AG09319 (cell line): Measurements from ENCODE around the gene RGS1.

Experiments used
- DNase-seq: peaks from one replicate; pipeline ENCODE4 v3.0.0-alpha.2; 2010; ENCODE audit warnings: low read depth; ENCODE audit errors: extremely low read depth
- CTCF ChIP-seq: IDR thresholded peaks from 2 replicates; pipeline ENCODE4 v1.5.1; 2011; ENCODE audit warnings: low read depth, mild to moderate bottlenecking, inconsistent platforms, low read length, moderate library complexity

The RGS1 gene

GRCh38 chr1:192587386-192588266 is 12.1 kb downstream of the RGS1 start:
- no peak for DNase-seq

GRCh38 chr1:192588546-192588945 is 13.0 kb downstream of the RGS1 start:
- no peak for TF ChIP-seq CTCF
- no peak for DNase-seq

More at GRCh38 chr1:192587386-192588266, 12.1 kb downstream of the RGS1 start:
- TF ChIP-seq CTCF: no peak

DNA sequence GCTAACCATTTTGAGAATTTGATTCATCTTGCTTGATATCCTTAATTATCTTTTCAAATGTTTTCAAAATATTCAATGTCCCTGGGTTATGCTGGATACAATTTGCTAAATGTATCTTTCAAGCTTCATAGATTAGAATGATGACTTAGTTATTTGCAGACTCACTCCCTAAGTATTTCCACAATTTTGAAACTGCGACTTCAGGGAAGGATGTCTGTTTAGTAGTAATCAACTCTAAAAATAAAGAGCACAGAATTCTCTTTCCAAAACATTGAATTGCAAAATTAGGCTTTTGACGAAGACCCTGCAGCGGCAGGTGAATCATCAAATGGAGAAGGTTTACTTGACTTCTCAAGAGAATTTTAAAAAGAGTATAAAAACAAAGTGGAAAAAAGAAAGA is 14.2 kb downstream of the RGS1 start:
- TF ChIP-seq CTCF: no peak
- DNase-seq: no peak

- no peak for DNase-seq
- TF ChIP-seq CTCF: no peak
Measured at GRCh38 chr1:192592517-192592916, 16.9 kb downstream of the RGS1 start.

DNA sequence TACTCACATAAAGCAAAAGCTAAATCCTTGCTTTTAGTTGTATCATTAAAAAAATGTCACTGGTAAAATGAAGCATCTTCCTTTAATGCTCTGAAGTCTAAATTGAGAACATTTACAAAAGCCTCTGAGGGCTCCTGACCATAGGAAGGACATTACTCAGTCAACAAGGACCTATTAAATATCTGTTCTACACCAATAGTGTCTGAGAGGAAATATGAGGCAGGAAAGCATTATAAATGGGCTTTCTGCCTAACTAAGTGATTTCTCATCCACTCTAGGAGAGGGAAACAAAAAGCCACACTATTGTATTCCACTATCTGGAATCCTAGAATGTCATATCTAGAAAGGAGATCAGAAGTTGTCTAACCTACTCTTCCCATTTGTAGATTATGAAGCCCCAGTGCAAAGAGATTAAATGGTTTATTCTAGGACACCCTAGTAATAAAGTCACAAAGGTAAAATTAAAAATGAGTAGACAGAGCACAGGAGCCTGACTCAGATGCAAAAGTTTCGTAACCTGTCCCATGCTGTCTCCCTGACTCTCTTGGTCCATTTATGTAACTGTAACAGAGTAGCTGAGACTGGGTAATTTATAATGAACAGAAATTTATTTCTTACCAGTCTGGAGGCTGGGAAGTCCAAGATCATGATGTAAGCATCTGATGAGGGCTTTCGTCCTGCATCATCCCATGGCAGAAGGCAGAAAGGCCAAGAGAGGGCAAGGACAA is 17.6 kb downstream of the RGS1 start:
- DNase-seq: no peak
- no peak for TF ChIP-seq CTCF

DNA sequence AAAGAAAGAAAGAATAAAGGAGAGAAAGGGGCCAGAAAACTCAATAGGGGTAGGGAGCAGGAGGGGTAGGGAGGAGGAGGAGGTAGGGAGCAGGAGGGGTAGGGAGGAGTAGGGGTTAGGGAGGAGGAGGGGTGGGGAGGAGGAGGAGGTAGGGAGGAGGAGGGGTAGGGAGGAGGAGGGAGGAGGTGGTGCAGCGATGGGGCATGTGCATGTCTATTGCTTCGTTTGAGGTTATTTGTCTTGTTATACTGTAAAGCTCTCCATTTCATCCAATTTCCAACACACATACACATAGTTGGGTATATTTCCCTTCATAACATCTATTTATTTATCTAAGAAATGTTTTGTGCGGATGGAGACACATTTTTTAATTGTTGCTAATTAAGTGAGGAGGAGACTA is 19.7 kb downstream of the RGS1 start:
- no peak for TF ChIP-seq CTCF
- no peak for DNase-seq

DNA sequence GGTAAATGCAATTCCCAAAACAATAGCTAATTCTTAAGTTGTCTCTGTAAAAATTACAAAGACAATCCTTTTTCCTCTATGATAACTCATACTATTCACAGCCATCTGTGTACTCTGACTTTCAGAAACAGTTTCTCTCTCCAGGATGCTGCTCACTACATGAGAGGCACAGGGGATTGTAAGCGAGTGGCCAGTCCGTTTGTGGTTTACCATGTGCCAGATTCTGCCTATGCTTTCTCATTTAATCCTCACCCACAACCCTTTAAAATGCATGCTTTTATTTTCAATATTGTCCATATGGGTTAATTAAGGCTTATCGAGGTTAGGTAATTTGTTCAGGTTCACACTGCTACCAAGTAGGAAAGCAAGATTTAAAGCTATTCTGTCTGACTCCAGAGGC is 23.0 kb downstream of the RGS1 start:
- DNase-seq: no peak
- TF ChIP-seq CTCF: no peak
